ENCODE results near the gene TRIM9.

DNA sequence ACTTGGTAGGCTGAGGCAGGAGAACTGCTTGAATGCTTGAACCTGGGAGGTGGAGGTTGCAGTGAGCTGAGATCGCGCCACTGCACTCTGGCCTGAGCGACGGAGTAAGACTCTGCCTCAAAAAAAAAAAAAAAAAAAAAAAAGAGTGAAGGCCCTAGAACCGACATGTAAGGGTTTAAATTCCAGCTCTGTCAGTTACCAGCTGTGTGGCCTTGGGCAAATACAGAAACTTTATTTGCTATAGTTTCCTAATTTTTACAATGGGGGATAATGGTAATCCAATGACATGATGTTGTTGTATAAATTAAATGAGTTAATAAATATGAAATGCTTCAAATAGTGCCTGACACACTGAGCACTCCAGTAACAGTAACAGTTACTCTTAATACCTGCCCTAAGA is 131.0 kb downstream of the TRIM9 start:
- no peak for TF ChIP-seq CTCF (IDR thresholded peaks at IDR 0.05)
- no peak for TF ChIP-seq POLR2A (IDR thresholded peaks at IDR 0.05)
